GM13976 (cell line): ENCODE results near the gene TRIL.

ENCODE experiments used
- DNase-seq: peaks from one replicate; pipeline ENCODE4 v3.0.0; 2012; ENCODE audit warnings: low spot score
- in situ Hi-C: fragments of 300-500 bp; cut with MboI; formaldehyde crosslinking; loops from one replicate; pipeline ENCODE4 v1.12.0; 2022; ENCODE audit warnings: low sequenced_read_pairs, mixed read lengths, inconsistent platforms; ENCODE audit not compliant: unreplicated experiment
- TF ChIP-seq, protein P1 (sequence below): IDR thresholded peaks from 2 replicates; pipeline ENCODE4 v1.5.1; 2012; ENCODE audit warnings: borderline replicate concordance, mild to moderate bottlenecking; ENCODE audit not compliant: insufficient read depth; ENCODE audit errors: extremely low read depth, missing control alignments, control extremely low read depth

Gene TRIL

DNA sequence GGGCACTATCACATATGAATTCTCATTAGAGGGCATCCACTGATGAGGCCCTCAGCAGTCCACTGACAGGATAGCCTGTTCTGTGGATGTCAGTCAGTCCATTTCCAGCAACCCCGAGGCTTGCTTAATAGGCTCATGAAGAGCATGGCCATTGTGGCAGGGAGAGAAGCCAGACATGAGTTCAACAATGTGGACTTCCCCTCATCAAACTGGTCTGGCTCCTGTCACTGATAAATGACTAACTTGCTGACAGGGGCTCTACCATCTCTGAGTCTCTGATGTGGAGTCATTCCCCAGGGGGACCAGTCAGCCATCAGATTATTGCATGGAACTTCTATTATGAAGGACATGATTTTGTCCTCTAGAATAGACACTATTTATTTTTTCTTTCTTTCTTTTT lies 19.8 kb upstream of the TRIL start:
- DNase-seq: no peak
- in situ Hi-C loops: no loop called here
- TF ChIP-seq, protein P1, sequence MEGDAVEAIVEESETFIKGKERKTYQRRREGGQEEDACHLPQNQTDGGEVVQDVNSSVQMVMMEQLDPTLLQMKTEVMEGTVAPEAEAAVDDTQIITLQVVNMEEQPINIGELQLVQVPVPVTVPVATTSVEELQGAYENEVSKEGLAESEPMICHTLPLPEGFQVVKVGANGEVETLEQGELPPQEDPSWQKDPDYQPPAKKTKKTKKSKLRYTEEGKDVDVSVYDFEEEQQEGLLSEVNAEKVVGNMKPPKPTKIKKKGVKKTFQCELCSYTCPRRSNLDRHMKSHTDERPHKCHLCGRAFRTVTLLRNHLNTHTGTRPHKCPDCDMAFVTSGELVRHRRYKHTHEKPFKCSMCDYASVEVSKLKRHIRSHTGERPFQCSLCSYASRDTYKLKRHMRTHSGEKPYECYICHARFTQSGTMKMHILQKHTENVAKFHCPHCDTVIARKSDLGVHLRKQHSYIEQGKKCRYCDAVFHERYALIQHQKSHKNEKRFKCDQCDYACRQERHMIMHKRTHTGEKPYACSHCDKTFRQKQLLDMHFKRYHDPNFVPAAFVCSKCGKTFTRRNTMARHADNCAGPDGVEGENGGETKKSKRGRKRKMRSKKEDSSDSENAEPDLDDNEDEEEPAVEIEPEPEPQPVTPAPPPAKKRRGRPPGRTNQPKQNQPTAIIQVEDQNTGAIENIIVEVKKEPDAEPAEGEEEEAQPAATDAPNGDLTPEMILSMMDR: no peak

- TF ChIP-seq, protein P1: no peak
- DNase-seq: no peak
- in situ Hi-C loops: no loop called here
These were observed 17.9 kb upstream of the TRIL start for GRCh38 chr7:28976022-28976421.

DNA sequence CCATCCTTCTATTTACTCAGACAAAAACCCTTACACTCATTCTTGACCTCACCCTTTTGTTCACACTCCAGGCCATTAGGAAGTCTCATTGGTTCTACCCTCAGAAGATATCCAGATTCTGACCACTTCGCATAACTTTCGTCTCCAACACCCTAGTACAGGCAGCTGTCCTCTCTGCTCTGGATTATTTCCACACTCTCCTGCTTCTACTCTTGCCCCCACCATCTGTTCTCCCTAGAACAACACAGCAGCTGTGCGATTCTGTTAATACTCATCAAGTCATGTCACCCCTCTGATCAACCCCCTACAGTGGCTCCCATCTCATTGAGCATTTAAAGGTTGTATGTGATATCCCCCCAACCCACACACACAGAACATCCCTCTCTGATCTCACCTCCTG lies 15.5 kb upstream of the TRIL start:
- TF ChIP-seq, protein P1: no peak
- in situ Hi-C loops: no loop called here
- DNase-seq: no peak

GRCh38 chr7:28964056-28964455 lies 5.9 kb upstream of the TRIL start:
- DNase-seq: no peak
- TF ChIP-seq, protein P1: no peak
- in situ Hi-C loops: no loop called here

- DNase-seq: no peak
- TF ChIP-seq, protein P1: no peak
- in situ Hi-C loops: no loop called here
These were observed 3.8 kb upstream of the TRIL start for GRCh38 chr7:28961972-28962371.

DNA sequence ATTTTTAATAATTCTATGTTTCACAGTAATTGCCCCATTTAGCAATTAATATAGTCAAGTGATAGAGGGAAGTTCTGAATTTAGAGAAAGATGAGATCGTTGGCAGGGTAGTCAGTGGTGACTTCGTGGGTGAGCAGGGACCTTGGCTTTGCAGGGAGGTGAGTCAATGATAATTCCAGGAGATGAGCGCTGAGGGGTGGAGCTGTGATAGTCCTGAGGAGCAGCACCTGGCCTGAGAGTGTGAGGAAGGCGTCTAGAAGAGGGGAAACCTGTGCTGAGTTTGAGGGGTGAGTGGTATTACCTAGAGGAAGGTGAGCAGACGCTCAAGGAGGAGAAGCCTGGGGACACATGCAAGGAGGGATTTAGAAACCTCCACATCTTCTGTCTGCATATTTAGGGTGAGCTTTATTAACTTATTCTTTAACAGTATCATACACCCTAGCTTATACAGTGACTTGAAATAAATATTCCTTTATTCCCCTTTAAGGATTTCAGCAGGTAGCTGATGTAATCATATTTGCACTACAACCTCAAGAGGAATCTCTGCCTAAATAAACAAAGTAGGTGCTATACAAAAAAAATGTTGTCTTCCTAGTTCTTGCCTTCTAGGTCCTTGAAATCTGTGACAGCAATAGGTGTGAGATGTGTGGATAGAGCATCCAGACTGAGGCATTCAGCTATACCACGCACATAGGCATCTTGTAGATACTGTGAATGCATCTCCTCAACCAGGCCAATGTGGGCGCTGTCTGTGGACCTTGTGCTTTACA lies 2.1 kb upstream of the TRIL start:
- DNase-seq: no peak
- in situ Hi-C loops: no loop called here
- TF ChIP-seq, protein P1: no peak
